Measurements from ENCODE around the gene NXN. TPM values are rescaled to one million over a fixed set of nuclear protein-coding genes. Genes with fewer than 3 reads are reported as not detected.

The NXN gene
- polyA plus RNA-seq, 3 donors: not detected

DNA sequence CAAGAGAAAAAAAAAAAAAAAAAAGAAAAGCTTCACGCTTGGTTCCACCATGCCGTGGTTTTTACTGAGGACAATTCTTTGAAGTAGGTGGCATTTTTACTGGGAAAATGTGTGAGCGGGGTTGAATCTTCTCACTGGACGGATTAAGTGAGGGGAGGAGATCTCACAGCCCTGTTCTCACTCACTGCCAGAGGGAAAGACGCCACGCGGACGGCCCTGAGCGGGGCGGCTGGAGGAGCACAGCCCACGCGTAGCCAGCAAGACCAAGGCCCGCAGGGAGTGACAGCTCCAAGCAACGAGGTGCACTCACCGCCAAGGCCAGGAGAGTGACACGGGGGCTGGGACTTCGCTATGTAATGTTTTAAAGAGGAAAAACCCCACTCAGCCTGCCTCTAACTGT lies 154.4 kb downstream of the NXN start:
- Histone ChIP-seq H3K4me2 (replicated peaks; ENCODE audit: extremely low read depth, low read length, poor library complexity, severe bottlenecking) (no peak overlapping the region), H3K27me3 (ENCODE audit: control insufficient read depth in 2 of 2, insufficient read depth in 2 of 2, low read length in 2 of 2) (no peaks in the 10 kb centered on the region), H3K4me1 (ENCODE audit: control insufficient read depth in 1 of 2, insufficient read depth in 2 of 2, low read length in 2 of 2) (no peaks in the 10 kb centered on the region), H3K27ac (ENCODE audit: low read depth in 1 of 2, low read length in 2 of 2) (no peak overlapping the region), H4K20me1 (ENCODE audit: insufficient read depth, low read length) (no peaks in the 10 kb centered on the region), H3K4me3 (replicated peaks in 1 of 3; ENCODE audit: low read depth in 2 of 3, low read length in 3 of 3) (no peak overlapping the region), H3K9ac (ENCODE audit: insufficient read depth, low read length, poor library complexity, severe bottlenecking) (no peak overlapping the region), H3K79me2 (ENCODE audit: insufficient read depth, low read length) (no peaks in the 10 kb centered on the region), H3K9me3 (replicated peaks in 1 of 2; ENCODE audit: control insufficient read depth in 1 of 2, insufficient read depth in 1 of 2, low read length in 2 of 2) (peaks cover 0 to 2% of the 10 kb centered on the region in 2 donors), H2AFZ (ENCODE audit: insufficient read depth, low read depth, low read length, poor library complexity, severe bottlenecking) (no peak overlapping the region), H3K36me3 (replicated peaks in 1 of 2; ENCODE audit: control insufficient read depth in 1 of 2, insufficient read depth in 2 of 2, low read length in 2 of 2) (no peaks in the 10 kb centered on the region)
- intact Hi-C loops (cut with micrococcal nuclease): no loop called here
- DNase-seq: no peak
- Mint-ChIP-seq H3K36me3 (no peaks in the 10 kb centered on the region), H3K27ac (no peak overlapping the region), H3K9me3 (peaks cover 0 to 6% (median under 1%) of the 10 kb centered on the region in 7 donors), H3K27me3 (ENCODE audit: low read depth in 3 of 3) (peaks cover 2 to 3% (median 3%) of the 10 kb centered on the region in 3 donors), H3K4me1 (no peaks in the 10 kb centered on the region), H3K4me3 (no peak overlapping the region)
- TF ChIP-seq, protein P1, sequence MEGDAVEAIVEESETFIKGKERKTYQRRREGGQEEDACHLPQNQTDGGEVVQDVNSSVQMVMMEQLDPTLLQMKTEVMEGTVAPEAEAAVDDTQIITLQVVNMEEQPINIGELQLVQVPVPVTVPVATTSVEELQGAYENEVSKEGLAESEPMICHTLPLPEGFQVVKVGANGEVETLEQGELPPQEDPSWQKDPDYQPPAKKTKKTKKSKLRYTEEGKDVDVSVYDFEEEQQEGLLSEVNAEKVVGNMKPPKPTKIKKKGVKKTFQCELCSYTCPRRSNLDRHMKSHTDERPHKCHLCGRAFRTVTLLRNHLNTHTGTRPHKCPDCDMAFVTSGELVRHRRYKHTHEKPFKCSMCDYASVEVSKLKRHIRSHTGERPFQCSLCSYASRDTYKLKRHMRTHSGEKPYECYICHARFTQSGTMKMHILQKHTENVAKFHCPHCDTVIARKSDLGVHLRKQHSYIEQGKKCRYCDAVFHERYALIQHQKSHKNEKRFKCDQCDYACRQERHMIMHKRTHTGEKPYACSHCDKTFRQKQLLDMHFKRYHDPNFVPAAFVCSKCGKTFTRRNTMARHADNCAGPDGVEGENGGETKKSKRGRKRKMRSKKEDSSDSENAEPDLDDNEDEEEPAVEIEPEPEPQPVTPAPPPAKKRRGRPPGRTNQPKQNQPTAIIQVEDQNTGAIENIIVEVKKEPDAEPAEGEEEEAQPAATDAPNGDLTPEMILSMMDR (IDR thresholded peaks at IDR 0.05): no peak
- WGBS (ENCODE audit: insufficient coverage): 92% methylated on average over 10 of the region's 17 CpGs

DNA sequence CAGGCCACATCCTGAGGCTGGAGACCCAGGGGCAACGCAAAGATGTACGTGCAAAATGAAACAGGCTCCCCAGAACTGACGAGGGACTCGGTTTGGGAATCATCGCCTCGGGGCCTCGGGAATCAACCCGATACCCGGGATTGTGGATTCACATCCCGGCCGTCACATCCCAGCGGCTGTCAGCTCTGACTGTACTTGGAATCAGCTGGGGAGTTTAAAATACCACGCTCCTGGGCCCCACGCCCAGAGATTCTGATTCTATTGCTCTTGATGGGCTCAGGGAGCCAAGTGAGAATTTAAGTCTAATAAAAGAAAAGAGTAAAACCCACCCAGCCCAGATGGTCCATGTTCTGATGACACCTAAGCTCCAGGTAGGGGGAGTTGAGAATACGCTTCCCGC lies 155.2 kb downstream of the NXN start:
- Mint-ChIP-seq H3K9me3 (peaks cover 0 to under 1% (median 0%) of the 10 kb centered on the region in 7 donors), H3K4me3 (no peak overlapping the region), H3K36me3 (no peaks in the 10 kb centered on the region), H3K4me1 (no peaks in the 10 kb centered on the region), H3K27me3 (ENCODE audit: low read depth in 3 of 3) (peaks cover 2 to 3% (median 3%) of the 10 kb centered on the region in 3 donors), H3K27ac (no peak overlapping the region)
- Histone ChIP-seq H2AFZ (ENCODE audit: insufficient read depth, low read depth, low read length, poor library complexity, severe bottlenecking) (no peak overlapping the region), H3K4me2 (replicated peaks; ENCODE audit: extremely low read depth, low read length, poor library complexity, severe bottlenecking) (no peak overlapping the region), H3K4me1 (ENCODE audit: control insufficient read depth in 1 of 2, insufficient read depth in 2 of 2, low read length in 2 of 2) (no peaks in the 10 kb centered on the region), H3K27me3 (ENCODE audit: control insufficient read depth in 2 of 2, insufficient read depth in 2 of 2, low read length in 2 of 2) (no peaks in the 10 kb centered on the region), H3K79me2 (ENCODE audit: insufficient read depth, low read length) (no peaks in the 10 kb centered on the region), H4K20me1 (ENCODE audit: insufficient read depth, low read length) (no peaks in the 10 kb centered on the region), H3K27ac (ENCODE audit: low read depth in 1 of 2, low read length in 2 of 2) (no peak overlapping the region), H3K36me3 (replicated peaks in 1 of 2; ENCODE audit: control insufficient read depth in 1 of 2, insufficient read depth in 2 of 2, low read length in 2 of 2) (no peaks in the 10 kb centered on the region), H3K9ac (ENCODE audit: insufficient read depth, low read length, poor library complexity, severe bottlenecking) (no peak overlapping the region), H3K9me3 (replicated peaks in 1 of 2; ENCODE audit: control insufficient read depth in 1 of 2, insufficient read depth in 1 of 2, low read length in 2 of 2) (no peaks in the 10 kb centered on the region), H3K4me3 (replicated peaks in 1 of 3; ENCODE audit: low read depth in 2 of 3, low read length in 3 of 3) (no peak overlapping the region)
- TF ChIP-seq, protein P1 (IDR thresholded peaks at IDR 0.05): no peak
- intact Hi-C loops (cut with micrococcal nuclease): no loop called here
- no peak for DNase-seq
- WGBS (ENCODE audit: insufficient coverage): 96% methylated on average over 13 of the region's 16 CpGs
